HL-60/S4 treated with retinoic acid at 250 ng/mL for 4 days and 3 days (cell line): ENCODE measurements around the gene PCDHB13.

Source experiments
- in situ Hi-C: fragments of 300-500 bp; cut with MboI; formaldehyde crosslinking; loops from 2 replicates; pipeline ENCODE4 v1.7.0; 2022; ENCODE audit warnings: low sequenced_read_pairs

The PCDHB13 gene

GRCh38 chr5:141258464-141258863 is 44.7 kb downstream of the PCDHB13 start:
- in situ Hi-C loops: no loop called here

GRCh38 chr5:141258948-141259347 is 45.2 kb downstream of the PCDHB13 start:
- in situ Hi-C loops: no loop called here

- in situ Hi-C loops: no loop called here
Measured at GRCh38 chr5:141260458-141261237, 46.9 kb downstream of the PCDHB13 start.

- in situ Hi-C loops: no loop called here
Measured at GRCh38 chr5:141261238-141261546, 47.5 kb downstream of the PCDHB13 start.
